Spleen (tissue), 7 donors: ENCODE results near the gene LRRC15.

Experiments used
- CTCF ChIP-seq, 11 experiments: fragments of 200-600 bp in 7 of 11; fragments of 450-650 bp in 4 of 11; sonication (generic) in 4 of 11; IDR thresholded peaks in 8 of 11; conservative IDR thresholded peaks in 3 of 11; 1 replicate in 7 of 11; 2 replicates in 4 of 11; pipeline versions ENCODE4 v1.4.0 to v1.8.0; 2016 to 2021; ENCODE audit warnings: antibody characterized with exemption in 11 of 11, inconsistent platforms in 4 of 11, mild to moderate bottlenecking in 1 of 11
- POLR2A ChIP-seq, 3 donors: fragments of 450-650 bp; IDR thresholded peaks; one replicate each; pipeline ENCODE4 v1.5.1; 2017; ENCODE audit warnings: antibody characterized with exemption in 3 of 3, mild to moderate bottlenecking in 1 of 3
- POLR2AphosphoS5 ChIP-seq, 3 donors: sonication (generic); formaldehyde crosslinking; IDR thresholded peaks; one replicate each; pipeline ENCODE4 v1.5.1; 2017; ENCODE audit warnings: antibody characterized with exemption in 3 of 3
- donor health status: DM: no; HTN: no; CAD: no; lungs with moderate emphysema.
- donor health status: DM: no; HTN: no; CAD: no.
- donor health status: DM: no; HTN: no; CAD: no.

DNA sequence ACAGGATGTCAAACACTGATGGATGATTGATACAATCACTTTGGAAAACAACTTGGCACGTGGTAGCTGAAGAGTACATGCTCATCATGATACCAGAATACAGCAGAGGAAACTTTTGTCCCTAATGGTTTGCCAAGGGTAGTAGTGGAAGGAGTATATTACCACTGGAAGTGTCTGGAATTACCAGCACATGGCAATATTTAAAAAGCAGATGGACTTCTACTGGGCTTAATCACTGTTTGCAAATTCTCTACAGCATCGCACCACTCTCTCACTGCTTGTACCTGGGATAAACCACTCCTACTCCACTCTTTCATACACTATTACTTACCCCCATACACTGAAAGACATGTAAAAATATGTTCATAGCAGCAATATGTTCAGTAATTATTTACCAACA, 49.1 kb upstream of the LRRC15 start:
- no peak for TF ChIP-seq CTCF (IDR thresholded peaks at IDR 0.05 in 8 of 11, conservative IDR thresholded peaks at IDR 0.05 in 3 of 11)
- no peak for TF ChIP-seq POLR2AphosphoS5 (IDR thresholded peaks at IDR 0.05)
- no peak for TF ChIP-seq POLR2A (IDR thresholded peaks at IDR 0.05)
